GM12878 (cell line): ENCODE data around the gene GINM1. TPM values are rescaled to one million over a fixed set of nuclear protein-coding genes. Genes with fewer than 3 reads are reported as not detected.

Source experiments
- ATAC-seq: fragments of 200-7000 bp; cut with Tn5 transposase; 3 replicates; pipeline ENCODE4 v1.9.1; 2020; ENCODE audit warnings: mild to moderate bottlenecking, moderate library complexity
- BruUV-seq: library from RNA; stranded (reverse); fragments of 400-500 nt; replicated peaks from 2 replicates; lab custom pipeline; 2021; lab: Mats Ljungman, UMichigan
- CTCF ChIA-PET: fragments of 300-600 bp; sonication (Branson Sonifier 250); formaldehyde crosslinking; extraction: SDS; loops from one replicate; lab custom pipeline; 2021; ENCODE audit warnings: inconsistent platforms; lab: Yijun Ruan, JAX
- POLR2A ChIA-PET: fragments of 350-600 bp; formaldehyde crosslinking; extraction: SDS; loops from one replicate; lab custom pipeline; 2021; ENCODE audit warnings: inconsistent platforms; lab: Charles Lee
- RAD21 ChIA-PET: fragments of 300-600 bp; sonication (Branson Sonifier 250); formaldehyde crosslinking; loops from one replicate; lab custom pipeline; 2023; ENCODE audit warnings: antibody characterized with exemption; ENCODE audit not compliant: unreplicated experiment; lab: Charles Lee
- SMC1A ChIA-PET: fragments of 300-600 bp; sonication (Branson Sonifier 250); formaldehyde crosslinking; loops from one replicate; lab custom pipeline; 2023; ENCODE audit not compliant: unreplicated experiment, uncharacterized antibody; lab: Charles Lee
- DNase-seq: peaks from one replicate; pipeline ENCODE4 v3.0.0-alpha.2; 2011; ENCODE audit warnings: low read depth, low spot score
- FAIRE-seq: peaks from 3 replicates; lab custom pipeline; 2011; peaks lifted over from hg19 to GRCh38; lab: Jason Lieb, UNC
- H2AFZ ChIP-seq: 2 replicates; pipeline ENCODE4 v1.6.0; 2011; ENCODE audit warnings: low read depth, low read length, control low read depth; ENCODE audit not compliant: control insufficient read depth
- H3K27ac ChIP-seq: 2 replicates; pipeline ENCODE4 v1.5.1; 2011; ENCODE audit warnings: control low read depth; ENCODE audit not compliant: control insufficient read depth, insufficient read depth
- H3K27me3 ChIP-seq, 2 experiments: replicated peaks in 1 of 2; 2 replicates each; pipeline versions ENCODE4 v1.6.0 to v1.6.1; 2011; ENCODE audit warnings: low read length in 1 of 2; ENCODE audit not compliant: control insufficient read depth in 2 of 2, insufficient read depth in 2 of 2
- H3K36me3 ChIP-seq, 2 experiments: 2 replicates each; pipeline ENCODE4 v1.5.1; 2011; ENCODE audit warnings: low read length in 1 of 2; ENCODE audit not compliant: control insufficient read depth in 2 of 2, insufficient read depth in 2 of 2
- H3K4me1 ChIP-seq: 2 replicates; pipeline ENCODE4 v1.6.1; 2011; ENCODE audit warnings: mild to moderate bottlenecking, low read length, moderate library complexity, mixed read lengths; ENCODE audit not compliant: control insufficient read depth, insufficient read depth
- H3K4me2 ChIP-seq: 2 replicates; pipeline ENCODE4 v1.6.0; 2011; ENCODE audit warnings: control low read depth; ENCODE audit not compliant: control insufficient read depth, insufficient read depth
- H3K4me3 ChIP-seq: fragments of 200-600 bp; sonication (generic); 2 replicates; pipeline ENCODE4 v1.5.1; 2016
- H3K79me2 ChIP-seq: 2 replicates; pipeline ENCODE4 v1.6.0; 2011; ENCODE audit warnings: low read length; ENCODE audit not compliant: control insufficient read depth, insufficient read depth
- H3K9ac ChIP-seq: 2 replicates; pipeline ENCODE4 v1.8.0; 2011; ENCODE audit warnings: low read length, control low read depth, mixed read lengths; ENCODE audit not compliant: control insufficient read depth, insufficient read depth
- H3K9me3 ChIP-seq: replicated peaks from 3 replicates; pipeline ENCODE4 v1.5.1; 2011; ENCODE audit warnings: mild to moderate bottlenecking, low read length; ENCODE audit not compliant: control insufficient read depth, insufficient read depth
- H4K20me1 ChIP-seq: 2 replicates; pipeline ENCODE4 v1.6.0; 2011; ENCODE audit not compliant: control insufficient read depth, insufficient read depth
- ASH2L ChIP-seq: fragments of 300-600, 200-600 bp; sonication (generic); IDR thresholded peaks from 2 replicates; pipeline ENCODE4 v1.6.1; 2017; ENCODE audit warnings: low read depth, mild to moderate bottlenecking, borderline replicate concordance
- ATF2 ChIP-seq: IDR thresholded peaks from 2 replicates; pipeline ENCODE4 v1.6.1; 2012; ENCODE audit warnings: low read length, inconsistent platforms
- ATF3 ChIP-seq: IDR thresholded peaks from 2 replicates; pipeline ENCODE4 v1.6.1; 2011; ENCODE audit warnings: low read depth, mild to moderate bottlenecking, low read length, moderate library complexity, borderline replicate concordance; ENCODE audit errors: extremely low read depth
- EP300 ChIP-seq, 2 experiments: fragments of 150-350 bp in 1 of 2; IDR thresholded peaks; 2 replicates each; pipeline ENCODE4 v1.6.1; 2011 to 2012; ENCODE audit warnings: low read depth in 2 of 2, low read length in 2 of 2, borderline replicate concordance in 1 of 2, improper control_type of control experiment in 1 of 2, inconsistent platforms in 1 of 2; ENCODE audit not compliant: control insufficient read depth in 1 of 2
- KLF5 ChIP-seq: fragments of 450-650 bp; IDR thresholded peaks from 2 replicates; pipeline ENCODE4 v1.6.1; 2014; ENCODE audit warnings: mild to moderate bottlenecking; ENCODE audit not compliant: partially characterized antibody
- PRDM15 ChIP-seq: fragments of 450-650 bp; formaldehyde crosslinking; IDR thresholded peaks from 2 replicates; pipeline ENCODE4 v1.4.0; 2020; ENCODE audit warnings: mild to moderate bottlenecking, moderate library complexity
- RAD51 ChIP-seq: fragments of 450-650 bp; IDR thresholded peaks from 2 replicates; pipeline ENCODE4 v1.6.1; 2016; ENCODE audit warnings: moderate library complexity, mild to moderate bottlenecking, inconsistent platforms
- WRNIP1 ChIP-seq: IDR thresholded peaks from 2 replicates; pipeline ENCODE4 v1.6.1; 2011; ENCODE audit warnings: low read depth, low read length, improper control_type of control experiment, borderline replicate concordance
- ZBTB40 ChIP-seq: fragments of 450-650 bp; IDR thresholded peaks from 2 replicates; pipeline ENCODE4 v1.6.1; 2016; ENCODE audit warnings: mild to moderate bottlenecking, moderate library complexity, borderline replicate concordance
- ZNF217 ChIP-seq: fragments of 450-650 bp; IDR thresholded peaks from 2 replicates; pipeline ENCODE4 v1.6.1; 2017; ENCODE audit warnings: antibody characterized with exemption, mild to moderate bottlenecking
- WGBS: methylation state at CpG from one replicate; pipeline ENCODE4 v1.1.6; 2016; ENCODE audit warnings: low lambda C conversion rate; ENCODE audit not compliant: insufficient replicate concordance, insufficient coverage; ENCODE audit errors: missing lambda C conversion rate; 5-methylcytosine and 5-hydroxymethylcytosine counted together
- in situ Hi-C: fragments of 300-500 bp; cut with MboI; formaldehyde crosslinking; loops from 9 replicates; pipeline ENCODE4 v1.14.3; 2018; ENCODE audit warnings: mixed read lengths
- intact Hi-C: fragments of 100-400 bp; cut with micrococcal nuclease; formaldehyde crosslinking; loops from one replicate; pipeline ENCODE4 v1.14.2; 2022; ENCODE audit not compliant: unreplicated experiment
- polyA plus RNA-seq, 11 experiments: library from polyadenylated mRNA; depleted of rRNA in 4 of 11; unstranded in 6 of 11; stranded (reverse) in 5 of 11; fragments of >200 nt; fragmentation: Nextera tagmentation in 4 of 11; fragmentation: Illumina TruSeq in 1 of 11; extraction: Ambion mirVana in 4 of 11; extraction: Trizol in 1 of 11; gene quantifications; 1 replicate in 1 of 11; 2 replicates in 10 of 11; pipeline versions ENCODE4 v1.2.1 to v1.2.3, GENCODE V29; 2011 to 2016; ENCODE audit warnings: inconsistent platforms in 2 of 11, missing spikeins in 2 of 11, low read depth in 1 of 11
- total RNA-seq, 4 experiments: library from RNA; depleted of rRNA in 3 of 4; stranded (reverse); fragments of >200 nt in 3 of 4; fragmentation: Illumina TruSeq in 1 of 4; extraction: Trizol in 1 of 4; gene quantifications; 2 replicates each; pipeline versions ENCODE4 v1.2.1 to v1.2.3, GENCODE V29; 2013 to 2021

Gene GINM1
- total and polyA plus RNA-seq, 10 of the 15 experiments (the other 5 are each of a cell fraction or from before 2014, with no cell fraction given) = 10.6 to 38.1 (median 30.8) TPM

- intact Hi-C loops = no loop called here
- ChIA-PET RAD21 (no interaction called here), POLR2A (interaction anchor here (0.7 kb wide), 1 partner anchor 10 kb away, joined by 4 read pairs; no protein-coding TSS in a partner anchor), CTCF (interaction anchor here (1.7 kb wide), 1 partner anchor 12 kb away, joined by 5 read pairs; no protein-coding TSS in a partner anchor), SMC1A (no interaction called here)
- Histone ChIP-seq H3K9ac (no peak overlapping the region), H3K9me3 (no peaks in the 10 kb centered on the region), H3K79me2 (no peaks in the 10 kb centered on the region; the same call in 1 of the 2 replicates), H2AFZ (no peak overlapping the region), H3K4me3 (no peak overlapping the region), H3K36me3 (peaks cover 7 to 38% of the 10 kb centered on the region in 2 experiments), H3K4me2 (no peak overlapping the region), H3K4me1 (no peaks in the 10 kb centered on the region), H3K27ac (no peak overlapping the region), H4K20me1 (no peaks in the 10 kb centered on the region; the same call in 1 of the 2 replicates), H3K27me3 (no peaks in the 10 kb centered on the region)
- FAIRE-seq (no peak), DNase-seq (no peak), ATAC-seq (no peak)
- in situ Hi-C loops = no loop called here
- BruUV-seq = no TSS peak
- 97% methylated on average over 5 of the region's 5 CpGs for WGBS
- no peak for TF ChIP-seq ZNF217
- TF ChIP-seq PRDM15 (CRISPR knock-in tag) = no peak
- no peak for TF ChIP-seq ATF2
- TF ChIP-seq EP300 (IDR thresholded peaks at IDR 0.05; ENCODE audit: borderline replicate concordance in 1 of 2, control insufficient read depth in 1 of 2, low read depth in 2 of 2, low read length in 2 of 2) = no peak
- no peak for TF ChIP-seq ZBTB40
- TF ChIP-seq KLF5 = no peak
- TF ChIP-seq RAD51 = no peak
- no peak for TF ChIP-seq ATF3
- TF ChIP-seq WRNIP1 = no peak
- TF ChIP-seq ASH2L = no peak
Observed at GRCh38 chr6:149581349-149581748, 15.2 kb downstream of the GINM1 start.
